K562 (cell line): ENCODE data around the gene TTC9B. TPM values are rescaled to one million over a fixed set of nuclear protein-coding genes. Genes with fewer than 3 reads are reported as not detected.

Experiments used
- ATAC-seq: fragments of 200-7000 bp; cut with Tn5 transposase; 3 replicates; pipeline ENCODE4 v1.9.1; 2020; ENCODE audit warnings: moderate library complexity
- BruUV-seq: library from RNA; stranded (reverse); fragments of 400-500 nt; replicated peaks from 2 replicates; lab custom pipeline; 2021; lab: Mats Ljungman, UMichigan
- CTCF ChIA-PET: fragments of 300-600 bp; formaldehyde crosslinking; extraction: SDS; loops from one replicate; lab custom pipeline; 2021; ENCODE audit warnings: low intra/inter-chr PET ratio; lab: Yijun Ruan, JAX
- POLR2A ChIA-PET: fragments of 300-600, 350-650 bp; sonication (Branson Sonifier 250); formaldehyde crosslinking; extraction: SDS; loops from one replicate; lab custom pipeline; 2021; ENCODE audit warnings: antibody characterized with exemption, inconsistent platforms; lab: Yijun Ruan, JAX
- DNase-seq, 4 experiments: peaks; one replicate each; pipeline versions ENCODE4 v3.0.0 to v3.0.0-alpha.2; 2011 to 2018; ENCODE audit warnings: low spot score in 3 of 4, mixed read lengths in 3 of 4; ENCODE audit errors: extremely low read depth in 1 of 4
- FAIRE-seq: peaks from 2 replicates; lab custom pipeline; 2011; peaks lifted over from hg19 to GRCh38; lab: Jason Lieb, UNC
- H2AFZ ChIP-seq: 2 replicates; pipeline ENCODE4 v1.6.0; 2011; ENCODE audit warnings: low read depth, low read length, control low read depth, inconsistent platforms
- H3K27ac ChIP-seq: fragments of 200-600 bp; 3 replicates; pipeline ENCODE4 v1.8.0; 2011; ENCODE audit warnings: low read depth, mild to moderate bottlenecking, control low read depth, inconsistent platforms, low read length, moderate library complexity, mixed read lengths; ENCODE audit errors: extremely low read depth
- H3K27me3 ChIP-seq, 2 experiments: fragments of 300-600 bp in 1 of 2; 2 replicates in 1 of 2; 3 replicates in 1 of 2; pipeline versions ENCODE4 v1.6.0 to v1.8.0; 2011; ENCODE audit warnings: inconsistent platforms in 2 of 2, low read length in 2 of 2, mild to moderate bottlenecking in 1 of 2, mixed read lengths in 1 of 2, moderate library complexity in 1 of 2; ENCODE audit not compliant: control insufficient read depth in 2 of 2, insufficient read depth in 2 of 2
- H3K36me3 ChIP-seq: fragments of 300-600 bp; 3 replicates; pipeline ENCODE4 v1.8.0; 2011; ENCODE audit warnings: mild to moderate bottlenecking, low read length, inconsistent platforms; ENCODE audit not compliant: control insufficient read depth, insufficient read depth
- H3K4me1 ChIP-seq, 2 experiments: fragments of 200-600 bp in 1 of 2; replicated peaks in 1 of 2; 2 replicates in 1 of 2; 3 replicates in 1 of 2; pipeline versions ENCODE4 v1.5.1 to v1.8.0; 2011; ENCODE audit warnings: inconsistent platforms in 2 of 2, low read length in 2 of 2, mild to moderate bottlenecking in 1 of 2, mixed read lengths in 1 of 2, moderate library complexity in 1 of 2; ENCODE audit not compliant: control insufficient read depth in 2 of 2, insufficient read depth in 2 of 2
- H3K4me2 ChIP-seq: 2 replicates; pipeline ENCODE4 v1.6.1; 2011; ENCODE audit warnings: low read length, control low read depth, inconsistent platforms, mixed read lengths; ENCODE audit not compliant: insufficient read depth
- H3K4me3 ChIP-seq: fragments of 200-600 bp; sonication (generic), shearing (Covaris generic); 2 replicates; pipeline ENCODE4 v1.5.1; 2016; ENCODE audit warnings: control low read depth, inconsistent platforms
- H3K79me2 ChIP-seq: fragments of 200-600 bp; 3 replicates; pipeline ENCODE4 v1.8.0; 2011; ENCODE audit warnings: low read length, inconsistent platforms; ENCODE audit not compliant: control insufficient read depth, insufficient read depth
- H3K9ac ChIP-seq, 2 experiments: 2 replicates each; pipeline versions ENCODE4 v1.6.0 to v1.6.1; 2011; ENCODE audit warnings: low read depth in 2 of 2, low read length in 2 of 2, control low read depth in 1 of 2, inconsistent platforms in 1 of 2, mild to moderate bottlenecking in 1 of 2, mixed read lengths in 1 of 2; ENCODE audit not compliant: insufficient read depth in 1 of 2
- H3K9me1 ChIP-seq: one replicate; pipeline ENCODE4 v1.6.0; 2011; ENCODE audit warnings: inconsistent platforms, mild to moderate bottlenecking, low read length, moderate library complexity; ENCODE audit not compliant: control insufficient read depth, insufficient read depth
- H3K9me3 ChIP-seq: replicated peaks from 2 replicates; pipeline ENCODE4 v1.5.1; 2011; ENCODE audit warnings: low read depth, low read length, inconsistent platforms; ENCODE audit not compliant: control insufficient read depth, insufficient read depth
- H4K20me1 ChIP-seq: replicated peaks from 2 replicates; pipeline ENCODE4 v1.6.1; 2011; ENCODE audit warnings: low read length, inconsistent platforms, mixed read lengths; ENCODE audit not compliant: control insufficient read depth, insufficient read depth
- BDP1 ChIP-seq: IDR thresholded peaks from 3 replicates; pipeline ENCODE4 v1.6.1; 2011; ENCODE audit not compliant: insufficient read length, insufficient read depth
- C11orf30 ChIP-seq: fragments of 450-650 bp; IDR thresholded peaks from 2 replicates; pipeline ENCODE4 v1.6.1; 2016; ENCODE audit warnings: low read depth, mild to moderate bottlenecking
- CBX8 ChIP-seq: fragments of 200-600 bp; sonication (generic); IDR thresholded peaks from 2 replicates; pipeline ENCODE4 v1.6.1; 2012; ENCODE audit warnings: borderline replicate concordance, mixed run types, low read depth, mild to moderate bottlenecking, moderate library complexity, mixed read lengths, low read length, control low read depth, inconsistent platforms; ENCODE audit not compliant: poor library complexity, severe bottlenecking; ENCODE audit errors: extremely low read depth
- CEBPZ ChIP-seq: fragments of 150-350 bp; IDR thresholded peaks from 2 replicates; pipeline ENCODE4 v1.6.1; 2014; ENCODE audit warnings: low read depth, mild to moderate bottlenecking, low read length, borderline replicate concordance
- FIP1L1 ChIP-seq: fragments of 200-400 bp; formaldehyde crosslinking; IDR thresholded peaks from 2 replicates; pipeline ENCODE4 v1.6.1; 2018; ENCODE audit warnings: mild to moderate bottlenecking, low read depth, low read length; ENCODE audit not compliant: poor library complexity, severe bottlenecking
- FOSL1 ChIP-seq: fragments of 200-800 bp; sonication (Bioruptor generic); conservative IDR thresholded peaks from 2 replicates; pipeline ENCODE4 v1.6.1; 2016; ENCODE audit warnings: missing genetic modification characterization, missing compliant biosample characterization
- NRF1 ChIP-seq, 2 experiments: fragments of 450-650 bp; IDR thresholded peaks in 1 of 2; conservative IDR thresholded peaks in 1 of 2; 2 replicates each; pipeline ENCODE4 v1.6.1; 2014; ENCODE audit warnings: mild to moderate bottlenecking in 2 of 2
- NUFIP1 ChIP-seq: fragments of 450-650 bp; IDR thresholded peaks from 2 replicates; pipeline ENCODE4 v1.6.1; 2018; ENCODE audit not compliant: partially characterized antibody
- PCBP2 ChIP-seq: fragments of 200-400 bp; formaldehyde crosslinking; IDR thresholded peaks from 2 replicates; pipeline ENCODE4 v1.6.1; 2018; ENCODE audit warnings: low read length, low read depth, mild to moderate bottlenecking, moderate library complexity; ENCODE audit not compliant: poor library complexity, severe bottlenecking
- RBM34 ChIP-seq: fragments of 200-400 bp; formaldehyde crosslinking; IDR thresholded peaks from 2 replicates; pipeline ENCODE4 v1.6.1; 2018; ENCODE audit warnings: low read length, borderline replicate concordance; ENCODE audit not compliant: insufficient read depth
- SRSF7 ChIP-seq: fragments of 200-400 bp; formaldehyde crosslinking; optimal IDR thresholded peaks from 2 replicates; pipeline ENCODE3; 2017; ENCODE audit warnings: mild to moderate bottlenecking, low read depth, low read length
- STAT5A ChIP-seq: IDR thresholded peaks from 2 replicates; pipeline ENCODE4 v1.6.1; 2012; ENCODE audit warnings: low read length, inconsistent platforms, borderline replicate concordance
- TCF3 ChIP-seq: sonication (generic); formaldehyde crosslinking; IDR thresholded peaks from 2 replicates; pipeline ENCODE4 v1.4.0; 2020; ENCODE audit warnings: mild to moderate bottlenecking, missing genetic modification reagents
- ZBTB8A ChIP-seq: fragments of 450-650 bp; IDR thresholded peaks from 2 replicates; pipeline ENCODE4 v1.6.1; 2018; ENCODE audit warnings: mild to moderate bottlenecking, moderate library complexity; ENCODE audit not compliant: partially characterized antibody
- WGBS: fragments of 100-300 bp; shearing (Covaris generic); methylation state at CpG from one replicate; pipeline ENCODE4 v1.1.6; 2016; ENCODE audit warnings: low coverage, mixed read lengths; ENCODE audit not compliant: insufficient coverage; ENCODE audit errors: missing lambda C conversion rate; 5-methylcytosine and 5-hydroxymethylcytosine counted together
- in situ Hi-C: fragments of 300-500 bp; cut with MboI; formaldehyde crosslinking; loops from 4 replicates; pipeline ENCODE4 v1.15.0; 2018; ENCODE audit warnings: inconsistent platforms, mixed read lengths
- intact Hi-C: fragments of 100-400 bp; cut with micrococcal nuclease; formaldehyde crosslinking; loops from 2 replicates; pipeline ENCODE4 v1.14.2; 2022
- polyA plus RNA-seq, 8 experiments: library from polyadenylated mRNA; depleted of rRNA in 4 of 8; stranded (reverse) in 5 of 8; unstranded in 3 of 8; fragments of >200 nt; fragmentation: Nextera tagmentation in 2 of 8; fragmentation: Illumina TruSeq in 1 of 8; extraction: Ambion mirVana in 2 of 8; extraction: Trizol in 1 of 8; gene quantifications; 2 replicates each; pipeline versions ENCODE4 v1.2.1 to v1.2.3, GENCODE V29; 2011 to 2014; ENCODE audit warnings: inconsistent platforms in 1 of 8, missing spikeins in 1 of 8
- total RNA-seq, 7 experiments: library from RNA; depleted of rRNA in 6 of 7; stranded (reverse); fragments of >200 nt in 6 of 7; fragmentation: Illumina TruSeq in 2 of 7; extraction: Trizol in 2 of 7; gene quantifications; 2 replicates each; pipeline versions ENCODE4 v1.2.1 to v1.2.3, GENCODE V29; 2011 to 2021; ENCODE audit warnings: low replicate concordance in 1 of 7
- TF ChIP-seq, protein P1 (sequence below), 2 experiments: IDR thresholded peaks; 2 replicates each; pipeline ENCODE4 v1.6.1; 2012; ENCODE audit warnings: improper control_type of control experiment in 2 of 2, low read depth in 2 of 2, low read length in 2 of 2, borderline replicate concordance in 1 of 2
- TF ChIP-seq, protein P2 (sequence below): sonication (generic); formaldehyde crosslinking; IDR thresholded peaks from 2 replicates; pipeline ENCODE4 v1.8.0; 2022; ENCODE audit warnings: mild to moderate bottlenecking, missing genetic modification reagents

The TTC9B gene
- total and polyA plus RNA-seq, 9 of the 15 experiments (the other 6 are each of a cell fraction or from before 2014, with no cell fraction given) = 0.06 to 0.14 TPM; not detected in 7

GRCh38 chr19:40229484-40229883, 11.3 kb upstream of the TTC9B start:
- in situ Hi-C loops (no loop called here), intact Hi-C loops (no loop called here)
- Histone ChIP-seq H3K4me1 (peaks cover 25 to 54% of the 10 kb centered on the region in 2 experiments), H3K4me2 (no peak overlapping the region), H3K36me3 (peaks cover 18% of the 10 kb centered on the region; the same call in 1 of the 3 replicates), H3K27ac (no peak overlapping the region), H3K9me1 (no peaks in the 10 kb centered on the region), H3K9me3 (no peaks in the 10 kb centered on the region), H3K27me3 (no peaks in the 10 kb centered on the region), H2AFZ (no peak overlapping the region), H3K79me2 (no peaks in the 10 kb centered on the region), H3K4me3 (no peak overlapping the region), H4K20me1 (no peaks in the 10 kb centered on the region), H3K9ac (no peak overlapping the region)
- no TSS peak for BruUV-seq
- CTCF ChIA-PET = no interaction called here
- peak in 1 of 4 experiments; percentile 37 for DNase-seq
- FAIRE-seq = peak; percentile 84
- POLR2A ChIA-PET = interaction anchor here (0.5 to 1.7 kb wide), 3 partner anchors 10 to 349 kb away, joined by 3 to 5 read pairs (median 4); no protein-coding TSS in a partner anchor
- WGBS = 10% methylated on average over 3 of the region's 3 CpGs
- ATAC-seq = no peak
- TF ChIP-seq SRSF7 (no peak), CBX8 (no peak), RBM34 (no peak), CEBPZ (no peak), STAT5A (peak; percentile 51; the same call in 1 of the 2 replicates), ZBTB8A (no peak), FIP1L1 (no peak), NRF1 (conservative IDR thresholded peaks at IDR 0.05 in 1 of 2, IDR thresholded peaks at IDR 0.05 in 1 of 2) (no peak), C11orf30 (no peak), PCBP2 (no peak), NUFIP1 (no peak), BDP1 (no peak), FOSL1 (peak; percentile 29; the same call in 1 of the 2 replicates), TCF3 (peak; percentile 10; the same call in 1 of the 2 replicates)
- TF ChIP-seq, protein P1, sequence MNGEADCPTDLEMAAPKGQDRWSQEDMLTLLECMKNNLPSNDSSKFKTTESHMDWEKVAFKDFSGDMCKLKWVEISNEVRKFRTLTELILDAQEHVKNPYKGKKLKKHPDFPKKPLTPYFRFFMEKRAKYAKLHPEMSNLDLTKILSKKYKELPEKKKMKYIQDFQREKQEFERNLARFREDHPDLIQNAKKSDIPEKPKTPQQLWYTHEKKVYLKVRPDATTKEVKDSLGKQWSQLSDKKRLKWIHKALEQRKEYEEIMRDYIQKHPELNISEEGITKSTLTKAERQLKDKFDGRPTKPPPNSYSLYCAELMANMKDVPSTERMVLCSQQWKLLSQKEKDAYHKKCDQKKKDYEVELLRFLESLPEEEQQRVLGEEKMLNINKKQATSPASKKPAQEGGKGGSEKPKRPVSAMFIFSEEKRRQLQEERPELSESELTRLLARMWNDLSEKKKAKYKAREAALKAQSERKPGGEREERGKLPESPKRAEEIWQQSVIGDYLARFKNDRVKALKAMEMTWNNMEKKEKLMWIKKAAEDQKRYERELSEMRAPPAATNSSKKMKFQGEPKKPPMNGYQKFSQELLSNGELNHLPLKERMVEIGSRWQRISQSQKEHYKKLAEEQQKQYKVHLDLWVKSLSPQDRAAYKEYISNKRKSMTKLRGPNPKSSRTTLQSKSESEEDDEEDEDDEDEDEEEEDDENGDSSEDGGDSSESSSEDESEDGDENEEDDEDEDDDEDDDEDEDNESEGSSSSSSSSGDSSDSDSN (IDR thresholded peaks at IDR 0.05; ENCODE audit: borderline replicate concordance in 1 of 2, low read depth in 2 of 2, low read length in 2 of 2) = no peak
- TF ChIP-seq, protein P2, sequence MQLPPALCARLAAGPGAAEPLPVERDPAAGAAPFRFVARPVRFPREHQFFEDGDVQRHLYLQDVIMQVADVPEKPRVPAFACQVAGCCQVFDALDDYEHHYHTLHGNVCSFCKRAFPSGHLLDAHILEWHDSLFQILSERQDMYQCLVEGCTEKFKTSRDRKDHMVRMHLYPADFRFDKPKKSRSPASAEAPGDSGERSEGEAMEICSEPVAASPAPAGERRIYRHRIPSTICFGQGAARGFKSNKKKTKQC = no peak
